Memory B cell (primary cell): Measurements from ENCODE around the gene SOCS7.

ENCODE experiments used
- ATAC-seq: fragments of 150-1000 bp; cut with Tn5 transposase; 2 replicates; pipeline ENCODE4 v1.10.0; 2021; ENCODE audit warnings: low read depth, mild to moderate bottlenecking, moderate library complexity
- DNase-seq, 2 donors: peaks; one replicate each; pipeline ENCODE4 v3.0.0; 2022; ENCODE audit warnings: low spot score in 2 of 2
- H3K27ac Mint-ChIP-seq: one replicate; pipeline ENCODE4 v1.8.0; 2022; ENCODE audit warnings: mild to moderate bottlenecking, moderate library complexity, mixed read lengths
- H3K27me3 Mint-ChIP-seq: one replicate; pipeline ENCODE4 v1.8.0; 2022; ENCODE audit warnings: mixed read lengths
- H3K36me3 Mint-ChIP-seq: one replicate; pipeline ENCODE4 v1.8.0; 2022; ENCODE audit warnings: mild to moderate bottlenecking, mixed read lengths
- H3K4me1 Mint-ChIP-seq: one replicate; pipeline ENCODE4 v1.8.0; 2022; ENCODE audit warnings: mixed read lengths
- H3K4me3 Mint-ChIP-seq: one replicate; pipeline ENCODE4 v1.8.0; 2022; ENCODE audit warnings: mild to moderate bottlenecking, moderate library complexity, mixed read lengths
- H3K9me3 Mint-ChIP-seq: one replicate; pipeline ENCODE4 v1.8.0; 2022; ENCODE audit warnings: mixed read lengths

SOCS7 gene, protein sequence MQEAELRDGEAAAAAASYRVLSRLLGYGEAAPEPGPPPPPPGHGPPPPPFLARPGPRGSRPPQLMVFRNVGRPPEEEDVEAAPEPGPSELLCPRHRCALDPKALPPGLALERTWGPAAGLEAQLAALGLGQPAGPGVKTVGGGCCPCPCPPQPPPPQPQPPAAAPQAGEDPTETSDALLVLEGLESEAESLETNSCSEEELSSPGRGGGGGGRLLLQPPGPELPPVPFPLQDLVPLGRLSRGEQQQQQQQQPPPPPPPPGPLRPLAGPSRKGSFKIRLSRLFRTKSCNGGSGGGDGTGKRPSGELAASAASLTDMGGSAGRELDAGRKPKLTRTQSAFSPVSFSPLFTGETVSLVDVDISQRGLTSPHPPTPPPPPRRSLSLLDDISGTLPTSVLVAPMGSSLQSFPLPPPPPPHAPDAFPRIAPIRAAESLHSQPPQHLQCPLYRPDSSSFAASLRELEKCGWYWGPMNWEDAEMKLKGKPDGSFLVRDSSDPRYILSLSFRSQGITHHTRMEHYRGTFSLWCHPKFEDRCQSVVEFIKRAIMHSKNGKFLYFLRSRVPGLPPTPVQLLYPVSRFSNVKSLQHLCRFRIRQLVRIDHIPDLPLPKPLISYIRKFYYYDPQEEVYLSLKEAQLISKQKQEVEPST

DNA sequence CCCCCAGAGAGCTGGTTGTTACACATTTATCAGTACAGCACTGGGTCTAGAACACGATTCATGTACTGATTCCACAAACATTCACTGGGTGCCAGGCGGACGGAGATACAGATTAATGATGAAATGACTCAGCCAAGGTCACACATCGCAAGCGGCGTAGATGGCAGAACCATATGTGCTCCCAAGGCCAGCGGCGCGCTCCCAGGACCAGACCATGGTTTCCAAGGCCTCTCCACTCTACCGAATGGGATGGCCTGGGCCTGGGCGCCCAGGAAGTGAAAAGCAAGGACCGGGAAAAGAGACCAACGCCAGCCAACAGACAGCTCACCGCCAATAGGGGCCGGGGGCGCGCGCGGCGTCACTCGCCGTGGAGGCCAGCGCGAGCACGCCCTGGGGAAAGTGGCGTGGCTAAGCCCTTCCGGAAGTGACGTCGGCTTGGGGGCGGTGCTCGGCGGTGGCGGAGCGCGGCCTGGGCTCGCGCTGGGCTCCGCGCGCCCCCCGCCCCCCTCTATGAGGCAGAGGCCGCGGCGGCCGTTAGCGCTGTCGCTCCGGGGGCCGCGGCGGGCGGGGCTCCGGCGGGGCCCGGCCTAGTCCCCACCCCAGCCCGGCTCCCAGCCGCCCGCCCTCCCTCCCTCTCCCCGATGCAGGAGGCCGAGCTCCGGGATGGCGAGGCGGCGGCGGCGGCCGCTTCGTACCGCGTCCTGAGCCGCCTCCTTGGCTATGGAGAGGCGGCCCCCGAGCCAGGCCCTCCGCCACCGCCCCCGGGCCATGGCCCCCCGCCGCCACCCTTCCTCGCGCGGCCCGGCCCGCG lies at the start of gene SOCS7:
Gene SOCS7 (plus strand): TSS at position 433 of the 811 bp plus-strand sequence. CDS start 209 bp downstream, at position 642.
- Mint-ChIP-seq H3K27ac (peak within 1 kb of the TSS; percentile 94), H3K27me3 (no peaks in the 10 kb centered on the region), H3K36me3 (no peaks in the 10 kb centered on the region), H3K9me3 (no peaks in the 10 kb centered on the region), H3K4me1 (peaks cover 33% of the 10 kb centered on the region), H3K4me3 (peak within 1 kb of the TSS; percentile 97)
- DNase-seq (peak; percentile 89 to 93), ATAC-seq (peak; percentile 90)

DNA sequence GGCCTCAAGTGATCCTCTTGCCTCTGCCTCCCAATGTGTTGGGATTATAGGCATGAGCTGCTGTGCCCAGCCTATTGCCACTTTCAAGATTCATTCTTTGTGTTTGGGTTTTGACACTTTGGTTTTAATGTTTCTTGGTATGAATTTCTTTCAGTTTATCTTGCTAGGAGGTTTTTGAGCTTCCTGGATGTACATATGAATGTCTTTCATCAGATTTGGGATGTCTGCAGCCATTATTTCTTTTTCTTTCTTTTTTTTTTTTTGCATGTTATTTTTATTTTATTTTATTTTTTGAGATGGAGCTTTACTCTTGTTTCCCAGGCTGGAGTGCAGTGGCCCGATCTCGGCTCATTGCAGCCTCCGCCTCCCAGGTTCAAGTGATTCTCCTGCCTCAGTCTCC lies 36.1 kb upstream of the SOCS7 start:
- H3K27ac Mint-ChIP-seq, result no peak overlapping the region
- peaks cover 18% of the 10 kb centered on the region for H3K36me3 Mint-ChIP-seq
- DNase-seq (no peak), ATAC-seq (no peak)
- H3K4me3 Mint-ChIP-seq, result no peak overlapping the region
- no peaks in the 10 kb centered on the region for H3K4me1 Mint-ChIP-seq
- H3K27me3 Mint-ChIP-seq, result no peaks in the 10 kb centered on the region
- no peaks in the 10 kb centered on the region for H3K9me3 Mint-ChIP-seq

DNA sequence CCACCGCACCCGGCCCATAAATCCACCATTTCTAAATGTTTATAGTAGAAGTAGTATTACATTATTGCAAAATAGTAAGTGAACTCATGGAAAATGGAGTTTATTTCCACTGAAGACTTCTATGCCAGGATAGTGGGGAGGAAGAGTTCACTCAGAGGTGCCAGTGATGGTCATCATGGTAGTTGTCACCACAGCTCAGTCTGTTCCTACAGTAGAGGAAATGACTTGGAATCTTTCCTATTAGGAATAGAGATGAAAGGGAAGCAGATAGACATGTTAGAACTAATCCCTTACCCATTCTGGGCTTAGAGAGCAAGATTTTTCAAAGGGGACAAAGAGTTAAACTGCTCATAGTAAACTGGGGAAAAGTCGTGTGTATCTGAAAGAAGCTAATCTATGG lies 34.6 kb upstream of the SOCS7 start:
- no peak overlapping the region for H3K4me3 Mint-ChIP-seq
- H3K36me3 Mint-ChIP-seq, result peaks cover 20% of the 10 kb centered on the region
- H3K27me3 Mint-ChIP-seq, result no peaks in the 10 kb centered on the region
- H3K27ac Mint-ChIP-seq, result no peak overlapping the region
- H3K4me1 Mint-ChIP-seq, result no peaks in the 10 kb centered on the region
- no peak for ATAC-seq
- no peaks in the 10 kb centered on the region for H3K9me3 Mint-ChIP-seq
- no peak for DNase-seq

DNA sequence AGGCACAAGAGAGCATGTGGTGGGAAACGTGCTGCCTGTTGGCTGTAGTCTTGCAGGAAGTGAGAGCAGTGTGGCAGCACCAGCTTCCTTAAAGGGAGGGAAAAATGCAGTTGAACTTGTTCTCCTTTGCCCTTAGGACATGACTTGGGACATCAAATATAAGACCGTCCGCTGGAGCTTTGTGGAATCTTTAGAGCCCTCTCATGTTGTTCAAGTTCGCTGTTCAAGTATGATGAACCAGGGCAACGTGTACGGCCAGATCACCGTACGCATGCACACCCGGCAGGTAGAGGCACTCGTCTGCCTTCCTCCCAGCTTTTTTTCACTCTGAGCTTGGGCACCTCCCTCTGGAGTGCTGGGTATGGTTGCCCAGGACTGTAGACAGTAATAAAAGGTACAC lies 31.2 kb upstream of the SOCS7 start:
- peaks cover 2% of the 10 kb centered on the region for H3K4me1 Mint-ChIP-seq
- no peak overlapping the region for H3K27ac Mint-ChIP-seq
- H3K27me3 Mint-ChIP-seq, result no peaks in the 10 kb centered on the region
- no peak overlapping the region for H3K4me3 Mint-ChIP-seq
- H3K36me3 Mint-ChIP-seq, result peaks cover 24% of the 10 kb centered on the region
- ATAC-seq (no peak), DNase-seq (no peak)
- no peaks in the 10 kb centered on the region for H3K9me3 Mint-ChIP-seq

DNA sequence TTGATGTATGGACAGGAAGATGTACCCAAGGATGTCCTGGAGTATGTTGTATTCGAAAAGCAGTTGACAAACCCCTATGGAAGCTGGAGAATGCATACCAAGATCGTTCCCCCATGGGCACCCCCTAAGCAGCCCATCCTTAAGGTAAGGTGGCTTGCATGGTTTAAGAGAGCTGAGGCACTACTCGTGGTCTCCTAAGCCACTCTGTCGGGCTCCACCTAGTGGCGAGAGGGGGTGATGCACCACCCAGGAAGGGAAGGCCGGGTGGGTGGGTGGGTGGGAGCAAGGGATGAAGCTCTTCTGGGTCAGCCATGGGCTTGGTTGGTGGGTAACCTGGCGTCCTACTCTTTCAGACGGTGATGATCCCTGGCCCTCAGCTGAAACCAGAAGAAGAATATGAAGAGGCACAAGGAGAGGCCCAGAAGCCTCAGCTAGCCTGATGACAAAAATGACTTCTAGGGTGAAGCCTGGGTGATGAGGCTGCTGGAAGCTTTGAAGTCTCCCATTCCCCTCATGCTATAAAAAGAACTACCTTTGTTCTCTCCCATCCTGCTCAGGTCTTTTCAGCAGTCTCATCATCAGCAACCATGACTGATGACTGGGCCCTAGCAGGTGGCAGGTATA lies 29.4 kb upstream of the SOCS7 start:
- no peaks in the 10 kb centered on the region for H3K9me3 Mint-ChIP-seq
- DNase-seq, result peak; percentile 70 to 76

DNA sequence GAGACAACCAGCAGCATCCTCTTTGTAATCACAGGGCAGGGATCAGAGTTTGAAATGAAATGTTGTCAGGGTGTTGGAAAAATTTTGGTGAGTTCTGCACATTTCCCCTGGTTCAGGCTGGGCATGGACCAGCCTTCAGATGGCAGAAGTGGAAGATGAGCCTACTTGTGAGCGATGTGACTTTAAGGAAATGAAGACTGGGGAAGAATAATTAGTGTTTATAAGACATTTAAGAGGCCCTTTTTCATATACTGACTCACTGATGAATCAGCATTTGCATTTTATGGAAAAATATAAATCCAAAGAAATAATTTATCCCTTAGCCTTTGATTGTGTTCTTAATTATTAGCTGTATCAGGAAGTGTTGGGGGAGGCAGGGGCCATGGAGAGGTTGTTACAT lies 28.7 kb upstream of the SOCS7 start:
- Mint-ChIP-seq H3K27ac (no peak overlapping the region), H3K36me3 (peaks cover 19% of the 10 kb centered on the region), H3K4me1 (peaks cover 7% of the 10 kb centered on the region), H3K4me3 (no peak overlapping the region), H3K27me3 (no peaks in the 10 kb centered on the region), H3K9me3 (no peaks in the 10 kb centered on the region)
- DNase-seq, result no peak
- ATAC-seq, result no peak

More for the DNA sequence above, 29.4 kb upstream of the SOCS7 start:
- H3K4me1 Mint-ChIP-seq, result peaks cover 7% of the 10 kb centered on the region
- H3K36me3 Mint-ChIP-seq, result peaks cover 19% of the 10 kb centered on the region
- peak; percentile 83 for ATAC-seq
- no peak overlapping the region for H3K27ac Mint-ChIP-seq
- H3K27me3 Mint-ChIP-seq, result no peaks in the 10 kb centered on the region
- no peak overlapping the region for H3K4me3 Mint-ChIP-seq

DNA sequence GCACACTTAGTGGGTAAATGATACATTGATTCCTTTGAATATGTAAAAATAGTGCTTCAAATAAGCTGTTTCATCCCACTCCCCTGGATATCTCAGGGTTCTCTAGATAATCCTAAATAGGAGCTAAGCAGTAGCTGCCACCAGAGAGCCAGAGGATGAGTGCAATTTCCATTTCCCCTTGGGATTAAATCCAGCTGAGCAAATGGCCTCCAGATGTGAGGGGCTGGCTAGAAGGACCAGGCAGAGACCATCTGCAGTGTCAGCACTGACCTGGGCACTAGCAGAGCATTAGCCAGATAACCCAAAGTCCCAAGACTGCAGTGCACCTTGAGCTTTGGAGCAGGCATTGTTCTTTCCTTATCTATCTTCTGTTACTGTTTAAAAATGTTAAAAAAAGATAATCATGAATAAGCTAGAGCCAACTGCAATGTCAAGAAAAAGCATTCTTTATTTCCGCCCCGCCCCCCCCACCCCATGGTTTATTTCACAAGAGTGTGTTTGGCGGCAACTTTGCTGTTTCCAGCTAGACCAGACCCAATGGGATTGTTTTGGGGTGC lies 27.4 kb upstream of the SOCS7 start:
- peaks cover 17% of the 10 kb centered on the region for H3K36me3 Mint-ChIP-seq
- H3K4me3 Mint-ChIP-seq, result no peak overlapping the region
- DNase-seq, result no peak
- H3K27ac Mint-ChIP-seq, result no peak overlapping the region
- peaks cover 7% of the 10 kb centered on the region for H3K4me1 Mint-ChIP-seq
- no peak for ATAC-seq
- H3K27me3 Mint-ChIP-seq, result peaks cover 3% of the 10 kb centered on the region
- no peaks in the 10 kb centered on the region for H3K9me3 Mint-ChIP-seq

DNA sequence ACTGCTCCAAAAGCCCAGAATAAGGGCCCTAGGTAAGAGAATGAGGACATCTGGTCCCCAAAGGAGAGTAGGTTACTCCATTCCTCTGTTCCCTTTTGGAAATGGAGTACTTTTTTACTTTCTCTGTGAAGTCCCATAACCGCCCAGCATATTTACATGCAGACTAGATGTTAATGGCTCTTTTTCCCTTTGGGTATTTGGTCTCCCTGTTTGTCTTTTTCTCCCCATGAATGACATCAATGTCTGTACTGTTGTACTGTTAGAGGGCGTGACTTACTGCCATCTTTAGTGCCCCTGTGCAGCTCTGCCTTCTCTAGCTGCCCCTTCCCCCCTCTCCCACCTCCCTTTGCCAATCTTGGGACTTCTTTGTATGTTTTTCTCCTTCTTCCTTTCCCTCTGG lies 26.9 kb upstream of the SOCS7 start:
- Mint-ChIP-seq H3K4me3 (no peak overlapping the region), H3K9me3 (no peaks in the 10 kb centered on the region), H3K27ac (no peak overlapping the region), H3K27me3 (peaks cover 6% of the 10 kb centered on the region), H3K4me1 (peaks cover 7% of the 10 kb centered on the region), H3K36me3 (peaks cover 14% of the 10 kb centered on the region)
- ATAC-seq (no peak), DNase-seq (no peak)

DNA sequence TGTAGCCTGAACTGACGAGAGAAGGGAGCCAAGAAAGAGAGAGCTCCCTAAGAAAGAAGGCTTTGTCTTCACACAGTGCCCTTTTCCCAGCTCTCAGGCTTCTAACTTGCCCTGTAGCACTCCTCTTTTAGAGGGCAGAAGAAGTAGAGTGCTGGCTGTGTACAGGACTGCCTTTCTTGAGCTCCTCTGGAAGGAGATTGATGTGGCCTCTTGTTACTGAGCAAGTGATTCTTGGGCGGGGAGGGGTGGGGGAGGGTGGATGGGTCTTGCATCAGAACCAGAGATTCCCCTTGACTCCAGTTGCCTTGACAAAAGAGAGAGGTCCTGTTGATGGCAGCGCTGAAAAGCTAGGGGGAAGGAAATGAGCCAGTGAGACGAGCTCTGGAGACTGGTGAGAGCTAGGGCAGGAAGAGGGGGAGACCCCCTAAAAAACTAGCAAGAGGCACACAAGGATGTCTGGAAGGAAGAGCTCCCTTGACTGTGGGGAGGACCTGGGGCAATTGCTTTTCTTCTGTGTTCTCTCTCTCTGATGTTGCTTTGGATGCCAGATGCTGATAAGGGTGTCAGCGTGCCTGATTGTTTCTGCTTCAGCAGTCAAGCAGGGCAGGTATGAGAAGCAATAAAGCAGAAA lies 26.3 kb upstream of the SOCS7 start:
- H3K27me3 Mint-ChIP-seq, result peaks cover 8% of the 10 kb centered on the region
- H3K36me3 Mint-ChIP-seq, result peaks cover 11% of the 10 kb centered on the region
- DNase-seq (no peak), ATAC-seq (peak; percentile 72)
- no peak overlapping the region for H3K4me3 Mint-ChIP-seq
- peaks cover 7% of the 10 kb centered on the region for H3K4me1 Mint-ChIP-seq
- H3K27ac Mint-ChIP-seq, result no peak overlapping the region
- no peaks in the 10 kb centered on the region for H3K9me3 Mint-ChIP-seq

DNA sequence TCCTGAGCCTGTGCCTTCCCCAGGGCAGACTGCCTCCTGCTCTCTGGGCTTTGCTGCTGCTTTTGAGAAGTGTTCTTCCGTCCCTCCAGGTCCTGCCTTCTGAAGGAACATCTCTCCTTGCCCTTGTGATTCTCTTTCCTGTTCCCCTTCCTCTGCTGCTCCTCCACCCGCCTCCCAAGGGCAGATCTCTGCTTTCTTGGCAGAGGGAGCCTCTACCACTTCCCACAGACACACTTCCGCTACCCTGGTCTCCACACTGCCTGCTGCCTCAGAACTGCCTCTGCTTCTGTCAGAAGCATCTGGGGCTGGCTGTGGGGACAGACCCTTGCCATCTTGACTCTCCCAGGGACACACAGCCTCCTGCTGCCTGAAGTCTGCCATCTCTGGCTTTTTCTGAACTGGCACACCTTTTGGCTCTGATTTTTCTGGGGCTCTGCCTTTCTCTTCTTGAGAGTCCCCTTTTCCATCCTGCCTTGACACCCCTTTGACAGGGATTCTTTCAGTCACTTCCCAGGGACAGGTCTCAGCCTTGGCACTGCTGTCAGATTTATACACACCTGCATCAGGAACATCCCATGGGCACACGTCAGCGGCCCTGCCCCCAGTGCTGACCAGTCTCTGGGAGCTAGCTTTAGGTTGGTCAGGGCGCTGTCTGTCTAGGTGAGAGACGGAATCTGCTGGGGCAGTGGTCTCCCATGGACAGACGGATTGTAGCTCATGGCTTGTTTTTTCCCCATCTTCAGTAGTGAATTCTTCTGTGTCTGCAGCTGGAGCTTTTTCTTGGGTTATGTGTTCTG lies 24.4 kb upstream of the SOCS7 start:
- H3K27ac Mint-ChIP-seq, result no peak overlapping the region
- no peaks in the 10 kb centered on the region for H3K9me3 Mint-ChIP-seq
- H3K4me1 Mint-ChIP-seq, result peaks cover 7% of the 10 kb centered on the region
- H3K36me3 Mint-ChIP-seq, result peaks cover 3% of the 10 kb centered on the region
- no peak for ATAC-seq
- no peak overlapping the region for H3K4me3 Mint-ChIP-seq
- no peak for DNase-seq
- H3K27me3 Mint-ChIP-seq, result peaks cover 13% of the 10 kb centered on the region

DNA sequence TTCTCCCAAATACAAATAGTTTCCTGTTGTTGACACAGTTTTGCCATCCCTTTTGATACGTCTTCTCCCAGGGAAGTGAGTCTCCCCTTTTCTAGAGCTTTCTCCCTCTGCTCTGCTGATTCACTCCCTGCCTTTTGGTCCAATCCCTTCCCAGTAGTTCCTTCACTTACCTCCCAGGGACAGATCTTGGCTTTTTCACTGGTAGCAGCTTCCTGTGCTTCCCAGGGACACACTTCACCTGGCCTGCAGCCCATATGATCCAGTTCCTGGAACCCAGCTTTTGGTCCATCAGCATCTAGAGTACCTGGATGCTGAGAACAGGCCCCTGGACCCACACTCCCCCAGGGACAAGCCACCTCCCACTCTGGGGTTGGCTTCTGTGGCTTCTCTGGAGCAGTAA lies 23.7 kb upstream of the SOCS7 start:
- no peak overlapping the region for H3K27ac Mint-ChIP-seq
- H3K36me3 Mint-ChIP-seq, result no peaks in the 10 kb centered on the region
- peaks cover 7% of the 10 kb centered on the region for H3K4me1 Mint-ChIP-seq
- peaks cover 13% of the 10 kb centered on the region for H3K27me3 Mint-ChIP-seq
- DNase-seq (no peak), ATAC-seq (no peak)
- no peak overlapping the region for H3K4me3 Mint-ChIP-seq
- no peaks in the 10 kb centered on the region for H3K9me3 Mint-ChIP-seq

DNA sequence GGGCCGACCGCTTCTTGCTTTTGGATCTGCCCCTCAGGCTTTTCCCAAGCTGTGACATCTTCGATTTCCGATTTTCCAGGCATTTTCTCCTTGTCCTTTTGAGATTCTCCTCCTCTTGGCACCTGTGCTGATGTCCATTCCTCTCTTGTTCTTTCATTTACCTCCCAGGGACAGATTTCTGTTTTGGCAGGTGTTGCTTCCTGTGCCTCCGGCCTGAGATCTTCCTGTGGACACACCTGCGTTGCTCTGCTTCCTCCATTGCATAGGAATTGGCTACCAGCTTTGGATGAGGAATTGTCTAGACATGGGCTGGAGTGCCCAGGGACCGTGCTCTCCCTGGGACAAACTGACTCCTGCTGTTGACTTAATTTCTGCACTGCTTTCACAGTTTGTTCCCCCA lies 23.0 kb upstream of the SOCS7 start:
- DNase-seq (no peak), ATAC-seq (no peak)
- H3K27ac Mint-ChIP-seq, result no peak overlapping the region
- peaks cover 7% of the 10 kb centered on the region for H3K4me1 Mint-ChIP-seq
- H3K27me3 Mint-ChIP-seq, result peaks cover 15% of the 10 kb centered on the region
- no peaks in the 10 kb centered on the region for H3K9me3 Mint-ChIP-seq
- H3K36me3 Mint-ChIP-seq, result no peaks in the 10 kb centered on the region
- no peak overlapping the region for H3K4me3 Mint-ChIP-seq

DNA sequence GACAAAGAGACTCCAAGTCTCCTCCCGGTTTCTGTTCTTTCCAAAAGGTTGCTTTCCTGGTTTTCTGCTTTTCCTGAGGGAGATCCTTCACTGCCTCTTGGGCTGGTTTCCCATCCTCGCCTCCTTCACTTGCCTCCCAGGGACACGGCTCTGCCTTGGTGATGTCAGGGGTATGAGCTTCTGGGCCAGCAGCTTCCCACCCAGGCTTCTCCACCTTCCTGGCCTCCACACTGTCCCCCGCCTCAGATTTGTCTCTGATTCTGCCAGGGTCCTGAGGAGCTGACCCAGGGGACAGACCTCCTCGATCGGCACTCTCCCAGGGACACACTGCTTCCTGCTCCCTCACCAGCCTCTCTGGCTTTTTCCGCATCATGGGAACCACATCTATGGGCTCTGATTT lies 22.4 kb upstream of the SOCS7 start:
- Mint-ChIP-seq H3K27ac (no peak overlapping the region), H3K4me3 (no peak overlapping the region), H3K9me3 (no peaks in the 10 kb centered on the region), H3K4me1 (peaks cover 7% of the 10 kb centered on the region), H3K36me3 (no peaks in the 10 kb centered on the region), H3K27me3 (peaks cover 20% of the 10 kb centered on the region)
- no peak for DNase-seq
- ATAC-seq, result no peak
